Uterus (tissue), 4 donors: ENCODE results near the gene NACC2. TPM values are rescaled to one million over a fixed set of nuclear protein-coding genes. Genes with fewer than 3 reads are reported as not detected.

Experiments used
- DNase-seq, 2 donors: peaks; one replicate each; pipeline ENCODE4 v3.0.0-alpha.2; 2019 to 2020
- H3K27ac ChIP-seq, 2 donors: fragments of 200-600 bp; sonication (generic); 1 replicate in 1 of 2; 2 replicates in 1 of 2; pipeline ENCODE4 v1.5.1; 2016 to 2018
- H3K27me3 ChIP-seq, 2 donors: fragments of 200-600 bp; sonication (generic); one replicate each; pipeline ENCODE4 v1.5.1; 2018 to 2019; ENCODE audit warnings: control low read depth in 1 of 2
- H3K36me3 ChIP-seq, 2 donors: fragments of 200-600 bp; sonication (generic); one replicate each; pipeline ENCODE4 v1.5.1; 2019; ENCODE audit warnings: control low read depth in 1 of 2
- H3K4me1 ChIP-seq, 2 donors: fragments of 200-600 bp; sonication (generic); one replicate each; pipeline ENCODE4 v1.5.1; 2018 to 2019; ENCODE audit warnings: control low read depth in 1 of 2
- H3K4me3 ChIP-seq, 2 donors: fragments of 200-600 bp; sonication (generic); 1 replicate in 1 of 2; 2 replicates in 1 of 2; pipeline ENCODE4 v1.5.1; 2018 to 2019; ENCODE audit warnings: mild to moderate bottlenecking in 1 of 2
- H3K9me3 ChIP-seq, 2 donors: fragments of 200-600 bp; sonication (generic); one replicate each; pipeline ENCODE4 v1.5.1; 2019; ENCODE audit warnings: control low read depth in 1 of 2
- CTCF ChIP-seq, 4 experiments: fragments of 200-600 bp in 2 of 4; fragments of 450-650 bp in 2 of 4; sonication (generic) in 2 of 4; IDR thresholded peaks; one replicate each; pipeline ENCODE4 v1.5.1; 2016 to 2019; ENCODE audit warnings: antibody characterized with exemption in 4 of 4, mild to moderate bottlenecking in 2 of 4, moderate library complexity in 1 of 4
- POLR2A ChIP-seq, 2 donors: fragments of 450-650 bp; IDR thresholded peaks; one replicate each; pipeline ENCODE4 v1.6.1; 2016; ENCODE audit warnings: antibody characterized with exemption in 2 of 2, mild to moderate bottlenecking in 1 of 2, moderate library complexity in 1 of 2
- intact Hi-C: fragments of 100-400 bp; cut with DNase I; formaldehyde crosslinking; loops from one replicate; pipeline ENCODE4 v1.15.1; 2023; ENCODE audit warnings: low total_unique reads
- total RNA-seq, 4 donors: library from RNA; depleted of rRNA in 3 of 4; stranded (reverse); fragments of >200 nt in 3 of 4; gene quantifications; one replicate each; pipeline versions ENCODE4 v1.1.0 to v1.2.4, GENCODE V29; 2014 to 2023
- donor health status: DM: yes; HTN: yes; CAD: no.

Gene NACC2
- total RNA-seq, 4 donors from 2014 or later = 8.2 to 57.5 (median 19.1) TPM

GRCh38 chr9:135994501-135995192, 100.4 kb downstream of the NACC2 start:
- H3K27ac ChIP-seq = peak overlapping the region in 1 of 2 donors; percentile 74
- H3K4me1 ChIP-seq = no peaks in the 10 kb centered on the region
- H3K4me3 ChIP-seq = no peak overlapping the region
- TF ChIP-seq POLR2A (IDR thresholded peaks at IDR 0.05) (no peak), CTCF (IDR thresholded peaks at IDR 0.05) (no peak)
- no peaks in the 10 kb centered on the region for H3K36me3 ChIP-seq
- H3K9me3 ChIP-seq = no peaks in the 10 kb centered on the region
- intact Hi-C loops = no loop called here
- no peak for DNase-seq
- no peaks in the 10 kb centered on the region for H3K27me3 ChIP-seq

GRCh38 chr9:135993765-135994500, 101.2 kb downstream of the NACC2 start:
- TF ChIP-seq POLR2A (IDR thresholded peaks at IDR 0.05) = no peak
- TF ChIP-seq CTCF (IDR thresholded peaks at IDR 0.05) = no peak
- no peaks in the 10 kb centered on the region for H3K27me3 ChIP-seq
- no peaks in the 10 kb centered on the region for H3K36me3 ChIP-seq
- H3K27ac ChIP-seq = peak overlapping the region; percentile 74 to 78
- no peaks in the 10 kb centered on the region for H3K9me3 ChIP-seq
- intact Hi-C loops = no loop called here
- H3K4me3 ChIP-seq = no peak overlapping the region
- DNase-seq = no peak
- no peaks in the 10 kb centered on the region for H3K4me1 ChIP-seq

- Histone ChIP-seq H3K36me3 (no peaks in the 10 kb centered on the region), H3K4me1 (no peaks in the 10 kb centered on the region), H3K27me3 (no peaks in the 10 kb centered on the region), H3K27ac (peak overlapping the region; percentile 74 to 78), H3K4me3 (no peak overlapping the region), H3K9me3 (no peaks in the 10 kb centered on the region)
- intact Hi-C loops = no loop called here
- no peak for TF ChIP-seq CTCF (IDR thresholded peaks at IDR 0.05)
- TF ChIP-seq POLR2A (IDR thresholded peaks at IDR 0.05) = no peak
- DNase-seq = no peak
These were observed 101.7 kb downstream of the NACC2 start for GRCh38 chr9:135993409-135993742.

GRCh38 chr9:135992486-135993408, 102.3 kb downstream of the NACC2 start:
- H3K27me3 ChIP-seq = no peaks in the 10 kb centered on the region
- peak overlapping the region in 1 of 2 donors; percentile 5 for H3K4me3 ChIP-seq
- peak overlapping the region; percentile 74 to 78 for H3K27ac ChIP-seq
- DNase-seq = peak; percentile 82 to 83
- H3K9me3 ChIP-seq = no peaks in the 10 kb centered on the region
- intact Hi-C loops = no loop called here
- TF ChIP-seq POLR2A (IDR thresholded peaks at IDR 0.05) = peak in 1 of 2 donors; percentile 36
- TF ChIP-seq CTCF (IDR thresholded peaks at IDR 0.05) = no peak
- no peaks in the 10 kb centered on the region for H3K4me1 ChIP-seq
- H3K36me3 ChIP-seq = no peaks in the 10 kb centered on the region
